ENCODE data around the gene ERBIN.

DNA sequence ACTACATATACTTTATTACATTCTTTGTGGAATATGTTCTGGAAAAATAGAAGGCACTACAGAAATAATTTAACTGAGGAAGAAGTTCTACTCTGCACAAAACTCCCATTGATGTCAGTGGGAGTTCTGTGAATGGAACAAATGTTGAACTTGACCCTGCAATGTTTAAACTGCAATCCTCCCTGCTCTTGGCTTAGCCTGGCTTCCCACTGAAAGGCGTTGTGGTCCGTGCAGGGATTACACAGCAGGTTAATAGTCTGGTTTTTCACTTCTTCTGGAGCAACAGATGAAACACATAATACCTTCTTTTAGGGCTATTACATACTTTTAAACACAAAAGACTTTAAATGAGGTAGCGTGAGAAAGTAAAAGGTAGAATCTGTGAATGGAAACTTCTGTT is 12.9 kb upstream of the ERBIN start:
- no peak for TF ChIP-seq POLR2A (IDR thresholded peaks at IDR 0.05)
- TF ChIP-seq, protein P1, sequence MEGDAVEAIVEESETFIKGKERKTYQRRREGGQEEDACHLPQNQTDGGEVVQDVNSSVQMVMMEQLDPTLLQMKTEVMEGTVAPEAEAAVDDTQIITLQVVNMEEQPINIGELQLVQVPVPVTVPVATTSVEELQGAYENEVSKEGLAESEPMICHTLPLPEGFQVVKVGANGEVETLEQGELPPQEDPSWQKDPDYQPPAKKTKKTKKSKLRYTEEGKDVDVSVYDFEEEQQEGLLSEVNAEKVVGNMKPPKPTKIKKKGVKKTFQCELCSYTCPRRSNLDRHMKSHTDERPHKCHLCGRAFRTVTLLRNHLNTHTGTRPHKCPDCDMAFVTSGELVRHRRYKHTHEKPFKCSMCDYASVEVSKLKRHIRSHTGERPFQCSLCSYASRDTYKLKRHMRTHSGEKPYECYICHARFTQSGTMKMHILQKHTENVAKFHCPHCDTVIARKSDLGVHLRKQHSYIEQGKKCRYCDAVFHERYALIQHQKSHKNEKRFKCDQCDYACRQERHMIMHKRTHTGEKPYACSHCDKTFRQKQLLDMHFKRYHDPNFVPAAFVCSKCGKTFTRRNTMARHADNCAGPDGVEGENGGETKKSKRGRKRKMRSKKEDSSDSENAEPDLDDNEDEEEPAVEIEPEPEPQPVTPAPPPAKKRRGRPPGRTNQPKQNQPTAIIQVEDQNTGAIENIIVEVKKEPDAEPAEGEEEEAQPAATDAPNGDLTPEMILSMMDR (IDR thresholded peaks at IDR 0.05): no peak
